Activated naive CD4-positive, alpha-beta T cell treated with anti-CD3 and anti-CD28 coated beads, Interleukin-2, amount 10 ng/mL, durations not matched to agents 7 days and 5 days (primary cell): ENCODE measurements around the gene AFMID.
"Not testable (repeated sequence)": the region's sequence is repeated elsewhere in the genome, so short reads cannot be mapped to it uniquely, and the experiment has no call there.

Experiments used
- CTCF ChIA-PET: fragments of 350-600 bp; sonication (Branson Sonifier 250); formaldehyde crosslinking; loops from one replicate; lab custom pipeline; 2021; ENCODE audit warnings: antibody characterized with exemption; lab: Charles Lee
- DNase-seq: peaks from one replicate; pipeline ENCODE4 v3.0.0-alpha.2; 2020
- H3K27ac Mint-ChIP-seq: one replicate; pipeline ENCODE4 v1.8.0; 2021; ENCODE audit warnings: mild to moderate bottlenecking, moderate library complexity, mixed read lengths
- H3K27me3 Mint-ChIP-seq: one replicate; pipeline ENCODE4 v1.8.0; 2021; ENCODE audit warnings: mild to moderate bottlenecking, mixed read lengths
- H3K36me3 Mint-ChIP-seq: one replicate; pipeline ENCODE4 v1.8.0; 2021; ENCODE audit warnings: mixed read lengths
- H3K4me1 Mint-ChIP-seq: one replicate; pipeline ENCODE4 v1.8.0; 2021; ENCODE audit warnings: mixed read lengths
- H3K4me3 Mint-ChIP-seq: one replicate; pipeline ENCODE4 v1.8.0; 2021; ENCODE audit warnings: mild to moderate bottlenecking, moderate library complexity, mixed read lengths
- H3K9me3 Mint-ChIP-seq: one replicate; pipeline ENCODE4 v1.8.0; 2021; ENCODE audit warnings: mixed read lengths

The AFMID gene

GRCh38 chr17:78168242-78168902, 18.8 kb upstream of the AFMID start, which contains the start of gene SYNGR2:
TSS of gene SYNGR2 (plus strand) at chr17:78168581. CDS start at chr17:78168617, 36 bp downstream.
- Mint-ChIP-seq H3K9me3 (no peaks in the 10 kb centered on the region), H3K27me3 (peaks cover 25% of the 10 kb centered on the region), H3K4me3 (peak within 1 kb of the TSS; percentile 66), H3K27ac (peak within 1 kb of the TSS; percentile 55), H3K36me3 (peaks cover 19% of the 10 kb centered on the region), H3K4me1 (peaks cover 41% of the 10 kb centered on the region)
- CTCF ChIA-PET = interaction anchor here (0.5 to 1.5 kb wide), 2 partner anchors 10 to 60 kb away, joined by 3 to 4 read pairs; no protein-coding TSS in a partner anchor
- DNase-seq = peak; percentile 90

GRCh38 chr17:78168903-78169793, 18.0 kb upstream of the AFMID start:
- DNase-seq = peak; percentile 74
- H3K4me3 Mint-ChIP-seq = peak overlapping the region; percentile 66

DNA sequence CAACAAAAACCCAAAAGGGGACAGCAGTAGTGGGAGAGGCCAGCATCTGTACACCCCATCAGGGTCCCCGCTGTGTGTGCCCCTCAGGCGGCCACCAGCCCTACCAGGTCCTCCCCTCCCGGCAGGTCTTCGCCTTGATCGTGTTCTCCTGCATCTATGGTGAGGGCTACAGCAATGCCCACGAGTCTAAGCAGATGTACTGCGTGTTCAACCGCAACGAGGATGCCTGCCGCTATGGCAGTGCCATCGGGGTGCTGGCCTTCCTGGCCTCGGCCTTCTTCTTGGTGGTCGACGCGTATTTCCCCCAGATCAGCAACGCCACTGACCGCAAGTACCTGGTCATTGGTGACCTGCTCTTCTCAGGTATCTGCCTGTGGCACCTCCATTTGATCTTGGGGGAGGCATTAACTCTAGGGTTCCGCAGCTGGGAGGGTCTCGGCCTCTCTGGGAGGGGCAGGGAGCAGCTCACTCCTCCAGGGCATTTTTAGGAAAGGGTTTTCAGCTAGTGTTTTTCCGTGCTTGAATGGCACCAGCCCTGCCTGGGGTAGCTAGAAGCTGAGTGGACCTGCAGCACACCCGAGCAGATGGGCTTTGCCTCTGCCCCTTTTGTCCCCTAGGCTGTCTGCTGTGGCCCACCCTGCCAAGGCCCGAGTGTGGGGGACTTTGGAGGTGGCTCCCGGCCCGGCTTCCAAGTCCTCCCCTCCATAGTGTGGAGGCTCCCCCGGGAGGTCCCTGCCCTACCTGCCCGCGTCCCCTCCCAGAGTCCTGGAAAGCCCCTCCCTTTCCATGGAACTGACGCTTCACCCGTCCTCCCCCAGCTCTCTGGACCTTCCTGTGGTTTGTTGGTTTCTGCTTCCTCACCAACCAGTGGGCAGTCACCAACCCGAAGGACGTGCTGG, 16.2 kb upstream of the AFMID start:
- Mint-ChIP-seq H3K9me3 (no peaks in the 10 kb centered on the region), H3K36me3 (peaks cover 36% of the 10 kb centered on the region), H3K27ac (peak overlapping the region; percentile 33), H3K4me3 (peak overlapping the region; percentile 18), H3K4me1 (peaks cover 61% of the 10 kb centered on the region), H3K27me3 (peaks cover 10% of the 10 kb centered on the region)
- CTCF ChIA-PET = no interaction called here
- no peak for DNase-seq

More at GRCh38 chr17:78168903-78169793, 18.0 kb upstream of the AFMID start:
- peaks cover 49% of the 10 kb centered on the region for H3K4me1 Mint-ChIP-seq
- H3K27me3 Mint-ChIP-seq = peaks cover 24% of the 10 kb centered on the region
- peak overlapping the region; percentile 55 for H3K27ac Mint-ChIP-seq
- no peaks in the 10 kb centered on the region for H3K9me3 Mint-ChIP-seq
- H3K36me3 Mint-ChIP-seq = peaks cover 27% of the 10 kb centered on the region
- CTCF ChIA-PET = interaction anchor here (0.5 to 1.5 kb wide), 4 partner anchors 9 to 82 kb away, joined by 3 to 4 read pairs (median 4); no protein-coding TSS in a partner anchor

DNA sequence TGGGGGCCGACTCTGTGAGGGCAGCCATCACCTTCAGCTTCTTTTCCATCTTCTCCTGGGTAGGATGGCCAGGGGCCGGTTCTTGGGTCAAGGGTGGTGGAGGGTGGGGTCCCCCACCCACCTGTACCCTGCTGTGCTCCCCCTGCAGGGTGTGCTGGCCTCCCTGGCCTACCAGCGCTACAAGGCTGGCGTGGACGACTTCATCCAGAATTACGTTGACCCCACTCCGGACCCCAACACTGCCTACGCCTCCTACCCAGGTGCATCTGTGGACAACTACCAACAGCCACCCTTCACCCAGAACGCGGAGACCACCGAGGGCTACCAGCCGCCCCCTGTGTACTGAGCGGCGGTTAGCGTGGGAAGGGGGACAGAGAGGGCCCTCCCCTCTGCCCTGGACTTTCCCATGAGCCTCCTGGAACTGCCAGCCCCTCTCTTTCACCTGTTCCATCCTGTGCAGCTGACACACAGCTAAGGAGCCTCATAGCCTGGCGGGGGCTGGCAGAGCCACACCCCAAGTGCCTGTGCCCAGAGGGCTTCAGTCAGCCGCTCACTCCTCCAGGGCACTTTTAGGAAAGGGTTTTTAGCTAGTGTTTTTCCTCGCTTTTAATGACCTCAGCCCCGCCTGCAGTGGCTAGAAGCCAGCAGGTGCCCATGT, 15.4 kb upstream of the AFMID start:
- H3K36me3 Mint-ChIP-seq = peaks cover 43% of the 10 kb centered on the region
- H3K4me1 Mint-ChIP-seq = peaks cover 69% of the 10 kb centered on the region
- not testable (repeated sequence) for DNase-seq, H3K9me3 Mint-ChIP-seq, H3K27me3 Mint-ChIP-seq
- peak overlapping the region; percentile 87 for H3K27ac Mint-ChIP-seq
- CTCF ChIA-PET = interaction anchor here (1.3 kb wide), 1 partner anchor 12 kb away, joined by 3 read pairs; no protein-coding TSS in a partner anchor
- H3K4me3 Mint-ChIP-seq = peak overlapping the region; percentile 18

DNA sequence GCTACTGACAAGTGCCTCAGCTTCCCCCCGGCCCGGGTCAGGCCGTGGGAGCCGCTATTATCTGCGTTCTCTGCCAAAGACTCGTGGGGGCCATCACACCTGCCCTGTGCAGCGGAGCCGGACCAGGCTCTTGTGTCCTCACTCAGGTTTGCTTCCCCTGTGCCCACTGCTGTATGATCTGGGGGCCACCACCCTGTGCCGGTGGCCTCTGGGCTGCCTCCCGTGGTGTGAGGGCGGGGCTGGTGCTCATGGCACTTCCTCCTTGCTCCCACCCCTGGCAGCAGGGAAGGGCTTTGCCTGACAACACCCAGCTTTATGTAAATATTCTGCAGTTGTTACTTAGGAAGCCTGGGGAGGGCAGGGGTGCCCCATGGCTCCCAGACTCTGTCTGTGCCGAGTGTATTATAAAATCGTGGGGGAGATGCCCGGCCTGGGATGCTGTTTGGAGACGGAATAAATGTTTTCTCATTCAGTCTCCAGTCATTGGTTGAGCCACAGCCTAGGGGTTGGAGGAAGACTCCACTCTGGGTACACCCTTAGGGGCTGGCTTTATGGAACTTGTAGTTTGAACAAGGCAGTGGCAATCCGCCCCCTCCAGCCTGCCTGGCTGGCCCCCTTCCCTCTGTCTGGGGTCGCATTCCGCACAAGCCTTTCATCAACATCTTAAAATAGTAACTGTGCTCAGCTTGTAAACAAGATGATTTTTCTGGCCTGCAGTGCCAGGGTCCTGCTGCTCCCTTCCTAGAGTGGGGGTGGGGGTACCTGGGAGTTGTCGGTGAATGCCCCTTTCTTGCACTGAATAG, 14.7 kb upstream of the AFMID start:
- Mint-ChIP-seq H3K27ac (peak overlapping the region; percentile 87), H3K4me3 (no peak overlapping the region), H3K27me3 (no peaks in the 10 kb centered on the region), H3K36me3 (peaks cover 43% of the 10 kb centered on the region), H3K4me1 (peaks cover 73% of the 10 kb centered on the region), H3K9me3 (no peaks in the 10 kb centered on the region)
- peak; percentile 39 for DNase-seq
- CTCF ChIA-PET = interaction anchor here (1.3 kb wide), 1 partner anchor 12 kb away, joined by 3 read pairs; no protein-coding TSS in a partner anchor

GRCh38 chr17:78173097-78173715, 14.0 kb upstream of the AFMID start:
- peak; percentile 58 for DNase-seq
- CTCF ChIA-PET = interaction anchor here (4.2 kb wide), 1 partner anchor 89 kb away, joined by 28 read pairs; no protein-coding TSS in a partner anchor
- Mint-ChIP-seq H3K4me1 (peaks cover 73% of the 10 kb centered on the region), H3K4me3 (no peak overlapping the region), H3K9me3 (no peaks in the 10 kb centered on the region), H3K27me3 (no peaks in the 10 kb centered on the region), H3K27ac (peak overlapping the region; percentile 87), H3K36me3 (peaks cover 43% of the 10 kb centered on the region)

DNA sequence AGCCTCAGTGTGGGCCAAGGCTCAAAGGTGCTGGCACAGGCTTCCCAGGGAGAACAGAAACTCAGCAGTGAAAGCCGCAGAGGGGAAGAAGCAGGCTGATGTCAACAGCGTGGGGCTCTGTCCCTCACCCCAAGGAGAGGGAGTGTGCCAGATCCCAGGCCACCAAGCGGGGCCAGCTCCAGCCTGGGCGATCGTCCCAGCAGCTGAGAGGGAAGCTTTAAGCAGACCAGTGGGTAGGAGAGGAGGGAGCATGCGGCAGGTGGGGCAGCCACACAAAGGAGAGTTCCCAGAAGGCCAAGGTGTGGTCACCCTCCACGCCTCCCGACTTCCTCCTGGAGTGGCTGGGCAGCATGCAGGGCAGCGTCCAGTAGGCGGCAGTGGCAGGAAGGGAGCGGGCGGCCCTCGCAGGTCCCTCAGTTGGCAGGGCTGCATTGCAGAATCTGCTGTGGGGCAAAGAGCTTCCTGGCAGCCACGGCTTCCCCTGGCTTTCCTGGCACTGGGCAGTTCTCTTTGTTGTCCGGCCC, 12.8 kb upstream of the AFMID start:
- DNase-seq = no peak
- H3K27ac Mint-ChIP-seq = peak overlapping the region; percentile 87

GRCh38 chr17:78174870-78175642, 12.1 kb upstream of the AFMID start:
- no peak overlapping the region for H3K4me3 Mint-ChIP-seq
- H3K4me1 Mint-ChIP-seq = peaks cover 74% of the 10 kb centered on the region
- peaks cover 53% of the 10 kb centered on the region for H3K36me3 Mint-ChIP-seq
- DNase-seq = no peak
- CTCF ChIA-PET = interaction anchor here (1.0 to 4.2 kb wide), 10 partner anchors 11 to 113 kb away, joined by 3 to 28 read pairs (median 4); partner anchors contain the start of gene TK1
- H3K9me3 Mint-ChIP-seq = no peaks in the 10 kb centered on the region
- no peaks in the 10 kb centered on the region for H3K27me3 Mint-ChIP-seq
- H3K27ac Mint-ChIP-seq = no peak overlapping the region

More for the DNA sequence above, 12.8 kb upstream of the AFMID start:
- Mint-ChIP-seq H3K36me3 (peaks cover 50% of the 10 kb centered on the region), H3K4me3 (no peak overlapping the region), H3K27me3 (no peaks in the 10 kb centered on the region), H3K4me1 (peaks cover 77% of the 10 kb centered on the region), H3K9me3 (no peaks in the 10 kb centered on the region)
- CTCF ChIA-PET = interaction anchor here (1.1 to 4.2 kb wide), 4 partner anchors 53 to 90 kb away, joined by 3 to 28 read pairs (median 4); no protein-coding TSS in a partner anchor

GRCh38 chr17:78175643-78175981, 11.6 kb upstream of the AFMID start:
- H3K27me3 Mint-ChIP-seq = no peaks in the 10 kb centered on the region
- peaks cover 74% of the 10 kb centered on the region for H3K4me1 Mint-ChIP-seq
- H3K4me3 Mint-ChIP-seq = no peak overlapping the region
- no peak for DNase-seq
- peak overlapping the region; percentile 19 for H3K27ac Mint-ChIP-seq
- no peaks in the 10 kb centered on the region for H3K9me3 Mint-ChIP-seq
- CTCF ChIA-PET = interaction anchor here (1.0 to 4.2 kb wide), 18 partner anchors 11 to 113 kb away, joined by 3 to 28 read pairs (median 5); partner anchors contain the start of gene TK1
- H3K36me3 Mint-ChIP-seq = peaks cover 57% of the 10 kb centered on the region

DNA sequence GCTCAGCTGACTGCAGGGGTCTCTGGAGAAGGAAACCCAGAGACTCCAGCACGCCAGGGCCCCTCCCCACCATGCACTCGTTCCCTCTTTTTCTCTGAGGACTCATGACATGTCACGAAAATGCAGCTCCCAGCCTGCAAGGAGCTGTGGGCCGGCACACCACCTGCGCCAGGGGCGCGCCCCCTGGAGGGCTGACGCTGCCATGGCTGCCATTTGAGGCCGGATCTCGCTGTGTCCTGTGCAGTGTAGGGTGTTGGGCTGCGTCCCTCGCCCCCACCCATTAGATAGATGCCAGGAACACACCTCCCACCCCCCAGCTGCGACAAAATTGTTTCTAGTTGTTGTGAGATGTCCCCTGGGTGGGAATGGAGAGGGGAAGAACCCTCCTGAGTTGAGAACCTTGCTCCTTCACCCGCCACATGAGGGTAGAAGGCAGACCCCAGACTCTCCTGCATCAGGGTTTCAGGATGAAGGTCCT, 10.6 kb upstream of the AFMID start:
- H3K4me3 Mint-ChIP-seq = no peak overlapping the region
- CTCF ChIA-PET = interaction anchor here (1.0 to 4.2 kb wide), 22 partner anchors 10 to 158 kb away, joined by 3 to 28 read pairs (median 6); partner anchors contain the start of genes AFMID, TK1 and TMC8
- H3K27ac Mint-ChIP-seq = peak overlapping the region; percentile 19
- DNase-seq = peak; percentile 83
- H3K36me3 Mint-ChIP-seq = peaks cover 59% of the 10 kb centered on the region
- H3K9me3 Mint-ChIP-seq = no peaks in the 10 kb centered on the region
- H3K4me1 Mint-ChIP-seq = peaks cover 72% of the 10 kb centered on the region
- no peaks in the 10 kb centered on the region for H3K27me3 Mint-ChIP-seq

- CTCF ChIA-PET = interaction anchor here (1.1 kb wide), 1 partner anchor 94 kb away, joined by 3 read pairs; no protein-coding TSS in a partner anchor
- Mint-ChIP-seq H3K36me3 (peaks cover 50% of the 10 kb centered on the region), H3K27me3 (no peaks in the 10 kb centered on the region)
These were observed 7.8 kb upstream of the AFMID start for GRCh38 chr17:78179372-78179771.

More at GRCh38 chr17:78179372-78179771, 7.8 kb upstream of the AFMID start:
- H3K27ac Mint-ChIP-seq = no peak overlapping the region
- peaks cover 63% of the 10 kb centered on the region for H3K4me1 Mint-ChIP-seq
- no peaks in the 10 kb centered on the region for H3K9me3 Mint-ChIP-seq
- H3K4me3 Mint-ChIP-seq = no peak overlapping the region
- DNase-seq = no peak
